Adrenal gland (tissue), 5 donors: ENCODE results near the gene ERC2.

ENCODE experiments used
- CTCF ChIP-seq, 6 experiments: fragments of 450-650 bp in 4 of 6; fragments of 200-600 bp in 2 of 6; sonication (generic) in 1 of 6; IDR thresholded peaks; 1 replicate in 5 of 6; 2 replicates in 1 of 6; pipeline versions ENCODE4 v1.5.1 to v1.8.0; 2016 to 2021; ENCODE audit warnings: antibody characterized with exemption in 6 of 6, mild to moderate bottlenecking in 2 of 6, moderate library complexity in 1 of 6
- POLR2A ChIP-seq, 2 donors: fragments of 450-650 bp; IDR thresholded peaks; one replicate each; pipeline ENCODE4 v1.6.1; 2017; ENCODE audit warnings: antibody characterized with exemption in 2 of 2, mild to moderate bottlenecking in 2 of 2, moderate library complexity in 1 of 2
- donor health status: DM: no; HTN: no; CAD: no.

GRCh38 chr3:55524565-55525244 is 943.6 kb downstream of the ERC2 start:
- TF ChIP-seq CTCF (IDR thresholded peaks at IDR 0.05), result no peak
- no peak for TF ChIP-seq POLR2A (IDR thresholded peaks at IDR 0.05)
